Osteoblast (primary cell): ENCODE measurements around the gene CNOT1. TPM values are rescaled to one million over a fixed set of nuclear protein-coding genes. Genes with fewer than 3 reads are reported as not detected.

ENCODE experiments used
- DNase-seq: peaks from one replicate; pipeline ENCODE4 v3.0.0; 2011; ENCODE audit warnings: low spot score, mixed read lengths; ENCODE audit not compliant: insufficient read length; ENCODE audit errors: missing footprints
- H2AFZ ChIP-seq: 2 replicates; pipeline ENCODE4 v1.6.0; 2011; ENCODE audit warnings: mild to moderate bottlenecking, low read length
- H3K27ac ChIP-seq: 2 replicates; pipeline ENCODE4 v1.5.1; 2011; ENCODE audit warnings: mild to moderate bottlenecking, low read depth, low read length, moderate library complexity
- H3K27me3 ChIP-seq: 2 replicates; pipeline ENCODE4 v1.6.0; 2012; ENCODE audit warnings: mild to moderate bottlenecking, control low read depth, inconsistent platforms, low read length, moderate library complexity; ENCODE audit not compliant: insufficient read depth
- H3K36me3 ChIP-seq: 2 replicates; pipeline ENCODE4 v1.5.1; 2011; ENCODE audit warnings: mild to moderate bottlenecking, low read length, control low read depth, moderate library complexity; ENCODE audit not compliant: insufficient read depth
- H3K4me1 ChIP-seq: 2 replicates; pipeline ENCODE4 v1.5.1; 2011; ENCODE audit warnings: mild to moderate bottlenecking, low read length, control low read depth, moderate library complexity; ENCODE audit not compliant: insufficient read depth
- H3K4me2 ChIP-seq: 2 replicates; pipeline ENCODE4 v1.6.0; 2011; ENCODE audit warnings: mild to moderate bottlenecking, low read length; ENCODE audit not compliant: insufficient read depth
- H3K4me3 ChIP-seq: fragments of 200-600 bp; sonication (generic); 3 replicates; pipeline ENCODE4 v1.5.1; 2012; ENCODE audit warnings: mild to moderate bottlenecking, low read length, inconsistent platforms; ENCODE audit not compliant: insufficient read depth
- H3K79me2 ChIP-seq: 2 replicates; pipeline ENCODE4 v1.6.0; 2012; ENCODE audit warnings: mild to moderate bottlenecking, low read length, control low read depth, inconsistent platforms; ENCODE audit not compliant: insufficient read depth
- H3K9me3 ChIP-seq: 2 replicates; pipeline ENCODE4 v1.5.1; 2011; ENCODE audit warnings: low read depth, low read length, control low read depth
- H4K20me1 ChIP-seq: 2 replicates; pipeline ENCODE4 v1.6.0; 2012; ENCODE audit warnings: mild to moderate bottlenecking, low read length, control low read depth; ENCODE audit not compliant: insufficient read depth
- CTCF ChIP-seq: IDR thresholded peaks from 2 replicates; pipeline ENCODE4 v1.5.1; 2011; ENCODE audit warnings: mild to moderate bottlenecking, low read depth, low read length, moderate library complexity; ENCODE audit errors: extremely low read depth
- total RNA-seq: library from RNA; depleted of rRNA; stranded (reverse); fragments of >200 nt; gene quantifications from 2 replicates; pipeline ENCODE4 v1.2.3, GENCODE V29; 2012

Gene CNOT1
- total RNA-seq, 1 donor = 122 TPM

- peaks cover 4% of the 10 kb centered on the region for H3K4me1 ChIP-seq
- no peaks in the 10 kb centered on the region for H4K20me1 ChIP-seq
- H3K4me3 ChIP-seq = no peak overlapping the region
- DNase-seq = no peak
- H3K4me2 ChIP-seq = no peak overlapping the region
- no peak overlapping the region for H2AFZ ChIP-seq
- no peaks in the 10 kb centered on the region for H3K36me3 ChIP-seq
- TF ChIP-seq CTCF = no peak
- H3K79me2 ChIP-seq = no peaks in the 10 kb centered on the region
- no peaks in the 10 kb centered on the region for H3K9me3 ChIP-seq
- no peaks in the 10 kb centered on the region for H3K27me3 ChIP-seq
- H3K27ac ChIP-seq = no peak overlapping the region
These were observed 15.3 kb upstream of the CNOT1 start for GRCh38 chr16:58644765-58645487.

- TF ChIP-seq CTCF = no peak
- H3K4me1 ChIP-seq = no peaks in the 10 kb centered on the region
- no peaks in the 10 kb centered on the region for H3K9me3 ChIP-seq
- H2AFZ ChIP-seq = no peak overlapping the region
- no peak overlapping the region for H3K4me3 ChIP-seq
- no peaks in the 10 kb centered on the region for H3K36me3 ChIP-seq
- no peak for DNase-seq
- no peaks in the 10 kb centered on the region for H3K79me2 ChIP-seq
- H4K20me1 ChIP-seq = no peaks in the 10 kb centered on the region
- H3K4me2 ChIP-seq = no peak overlapping the region
- no peaks in the 10 kb centered on the region for H3K27me3 ChIP-seq
- no peak overlapping the region for H3K27ac ChIP-seq
These were observed 14.5 kb upstream of the CNOT1 start for GRCh38 chr16:58644108-58644507.

GRCh38 chr16:58640949-58641348, 11.3 kb upstream of the CNOT1 start:
- Histone ChIP-seq H3K4me3 (no peak overlapping the region), H4K20me1 (no peaks in the 10 kb centered on the region), H3K36me3 (no peaks in the 10 kb centered on the region), H3K27me3 (no peaks in the 10 kb centered on the region), H3K4me1 (peaks cover 9% of the 10 kb centered on the region), H3K4me2 (no peak overlapping the region), H3K79me2 (no peaks in the 10 kb centered on the region), H3K27ac (no peak overlapping the region), H3K9me3 (no peaks in the 10 kb centered on the region), H2AFZ (no peak overlapping the region)
- TF ChIP-seq CTCF = no peak
- no peak for DNase-seq

- Histone ChIP-seq H3K4me2 (no peak overlapping the region), H3K36me3 (no peaks in the 10 kb centered on the region), H3K9me3 (no peaks in the 10 kb centered on the region), H3K4me3 (no peak overlapping the region), H3K27me3 (no peaks in the 10 kb centered on the region), H2AFZ (no peak overlapping the region), H4K20me1 (no peaks in the 10 kb centered on the region), H3K27ac (no peak overlapping the region), H3K4me1 (peaks cover 9% of the 10 kb centered on the region), H3K79me2 (no peaks in the 10 kb centered on the region)
- no peak for TF ChIP-seq CTCF
- DNase-seq = no peak
These were observed 10.2 kb upstream of the CNOT1 start for GRCh38 chr16:58639836-58640235.
